ENCODE results near the gene USP20. TPM values are rescaled to one million over a fixed set of nuclear protein-coding genes. Genes with fewer than 3 reads are reported as not detected.
"Not testable (repeated sequence)": the region's sequence is repeated elsewhere in the genome, so short reads cannot be mapped to it uniquely, and the experiment has no call there.

Gene USP20
- total RNA-seq, 3 donors from 2014 or later (not counting 1 experiment from before 2014, with no cell fraction given) = 66.8 to 86.1 (median 80.3) TPM

DNA sequence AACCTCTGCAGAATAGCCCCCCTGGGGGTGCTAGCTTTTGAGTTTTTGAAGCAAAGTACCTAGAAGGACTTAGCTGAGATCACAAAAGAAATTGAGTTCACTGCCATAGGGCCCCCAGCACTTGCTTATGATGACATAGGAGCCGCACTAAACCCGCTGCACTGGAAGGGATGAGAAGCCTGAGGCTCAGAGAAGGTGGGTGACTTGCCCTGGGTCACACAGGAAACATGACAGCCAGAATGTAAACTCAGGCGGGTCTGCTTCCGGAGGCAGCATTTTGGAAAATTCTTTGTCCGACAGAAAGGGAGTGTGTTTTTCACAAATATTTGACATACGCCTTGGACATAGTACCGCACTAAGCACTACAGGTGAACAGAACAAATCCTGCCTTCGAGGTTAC, 40.7 kb upstream of the USP20 start:
- Histone ChIP-seq H3K27me3 (ENCODE audit: control insufficient read depth, insufficient read depth, low read length) (no peaks in the 10 kb centered on the region), H3K4me1 (ENCODE audit: control insufficient read depth, insufficient read depth, low read length) (peaks cover 7% of the 10 kb centered on the region), H3K9me3 (ENCODE audit: control insufficient read depth, insufficient read depth, low read length) (no peaks in the 10 kb centered on the region), H3K4me3 (ENCODE audit: low read length) (no peak overlapping the region), H3K27ac (ENCODE audit: low read length) (no peak overlapping the region), H3K36me3 (ENCODE audit: control insufficient read depth, insufficient read depth, low read length) (no peaks in the 10 kb centered on the region)
- intact Hi-C loops (cut with micrococcal nuclease) = no loop called here
- no peaks in the 10 kb centered on the region for H3K36me3 Mint-ChIP-seq
- H3K27me3 Mint-ChIP-seq (ENCODE audit: low read depth in 2 of 2) = peaks cover 5 to 7% of the 10 kb centered on the region in 2 donors
- no peak overlapping the region for H3K27ac Mint-ChIP-seq
- DNase-seq (no peak), ATAC-seq (no peak)
- H3K4me3 Mint-ChIP-seq = no peak overlapping the region
- no peaks in the 10 kb centered on the region for H3K9me3 Mint-ChIP-seq
- no peak for TF ChIP-seq CTCF (IDR thresholded peaks at IDR 0.05)
- peaks cover 0 to 5% of the 10 kb centered on the region in 2 donors for H3K4me1 Mint-ChIP-seq
- 97% methylated on average over 8 of the region's 8 CpGs for WGBS (ENCODE audit: insufficient coverage)

GRCh38 chr9:129796029-129796428, 39.2 kb upstream of the USP20 start:
- ATAC-seq; intact Hi-C loops (cut with micrococcal nuclease); H3K4me1 Mint-ChIP-seq; H3K4me1 ChIP-seq (ENCODE audit: control insufficient read depth, insufficient read depth, low read length); DNase-seq; H3K27ac ChIP-seq (ENCODE audit: low read length); H3K9me3 ChIP-seq (ENCODE audit: control insufficient read depth, insufficient read depth, low read length); H3K27me3 ChIP-seq (ENCODE audit: control insufficient read depth, insufficient read depth, low read length); H3K4me3 ChIP-seq (ENCODE audit: low read length); H3K36me3 ChIP-seq (ENCODE audit: control insufficient read depth, insufficient read depth, low read length); H3K9me3 Mint-ChIP-seq; H3K27ac Mint-ChIP-seq; H3K4me3 Mint-ChIP-seq; H3K27me3 Mint-ChIP-seq (ENCODE audit: low read depth in 2 of 2); H3K36me3 Mint-ChIP-seq: not testable (repeated sequence)
- WGBS (ENCODE audit: insufficient coverage) = 83% methylated on average over 2 of the region's 2 CpGs

DNA sequence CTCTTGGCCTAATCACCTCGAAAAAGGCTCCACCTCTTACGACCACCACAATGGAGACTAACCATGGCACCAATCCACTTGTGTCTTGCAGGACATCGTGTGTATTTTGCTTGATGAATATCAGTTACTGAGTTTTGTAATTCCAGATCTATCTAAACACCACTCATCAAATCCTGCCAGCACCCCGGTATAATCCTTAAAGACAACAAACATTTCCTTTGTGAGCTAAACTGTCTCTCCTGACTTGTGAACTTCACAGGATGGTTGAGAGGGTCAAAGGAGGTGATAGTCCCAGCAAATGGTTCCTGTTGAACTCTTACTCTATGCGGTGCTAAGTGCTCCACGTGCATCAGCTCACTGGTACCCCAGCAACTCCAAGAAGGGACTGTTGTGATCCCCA, 36.3 kb upstream of the USP20 start:
- Histone ChIP-seq H3K4me1 (ENCODE audit: control insufficient read depth, insufficient read depth, low read length) (peaks cover 6% of the 10 kb centered on the region), H3K9me3 (ENCODE audit: control insufficient read depth, insufficient read depth, low read length) (no peaks in the 10 kb centered on the region), H3K4me3 (ENCODE audit: low read length) (no peak overlapping the region), H3K27ac (ENCODE audit: low read length) (no peak overlapping the region), H3K27me3 (ENCODE audit: control insufficient read depth, insufficient read depth, low read length) (no peaks in the 10 kb centered on the region), H3K36me3 (ENCODE audit: control insufficient read depth, insufficient read depth, low read length) (no peaks in the 10 kb centered on the region)
- Mint-ChIP-seq H3K4me1 (peaks cover 4 to 10% of the 10 kb centered on the region in 2 donors), H3K27ac (no peak overlapping the region), H3K27me3 (ENCODE audit: low read depth in 2 of 2) (peaks cover 0 to 7% of the 10 kb centered on the region in 2 donors), H3K36me3 (no peaks in the 10 kb centered on the region), H3K9me3 (no peaks in the 10 kb centered on the region), H3K4me3 (no peak overlapping the region)
- WGBS (ENCODE audit: insufficient coverage) = 61% methylated on average over 3 of the region's 6 CpGs
- DNase-seq (no peak), ATAC-seq (no peak)
- TF ChIP-seq CTCF (IDR thresholded peaks at IDR 0.05) = no peak
- intact Hi-C loops (cut with micrococcal nuclease) = no loop called here

GRCh38 chr9:129801504-129801903, 33.8 kb upstream of the USP20 start:
- ATAC-seq = no peak

More at GRCh38 chr9:129801504-129801903, 33.8 kb upstream of the USP20 start:
- Mint-ChIP-seq H3K4me3 (peak overlapping the region; percentile 62), H3K9me3 (no peaks in the 10 kb centered on the region), H3K36me3 (no peaks in the 10 kb centered on the region), H3K4me1 (peaks cover 19 to 26% of the 10 kb centered on the region in 2 donors), H3K27ac (peak overlapping the region; percentile 14 to 53), H3K27me3 (ENCODE audit: low read depth in 2 of 2) (no peaks in the 10 kb centered on the region)
- WGBS (ENCODE audit: insufficient coverage) = 95% methylated on average over 17 of the region's 17 CpGs
- no peak for TF ChIP-seq CTCF (IDR thresholded peaks at IDR 0.05)
- Histone ChIP-seq H3K27me3 (ENCODE audit: control insufficient read depth, insufficient read depth, low read length) (no peaks in the 10 kb centered on the region), H3K4me1 (ENCODE audit: control insufficient read depth, insufficient read depth, low read length) (peaks cover 13% of the 10 kb centered on the region), H3K4me3 (ENCODE audit: low read length) (no peak overlapping the region), H3K27ac (ENCODE audit: low read length) (no peak overlapping the region), H3K36me3 (ENCODE audit: control insufficient read depth, insufficient read depth, low read length) (peaks cover 6% of the 10 kb centered on the region), H3K9me3 (ENCODE audit: control insufficient read depth, insufficient read depth, low read length) (no peaks in the 10 kb centered on the region)
- DNase-seq = no peak
- intact Hi-C loops (cut with micrococcal nuclease) = no loop called here

All from natural killer cell (primary cell).